Endodermal cell (in vitro differentiated cells): ENCODE data around the gene ROR2. TPM values are rescaled to one million over a fixed set of nuclear protein-coding genes. Genes with fewer than 3 reads are reported as not detected.
A peak's percentile ranks its signal among the peaks of the same experiment; 100 is the strongest.

ENCODE experiments used
- DNase-seq: peaks from one replicate; pipeline ENCODE4 v3.0.0-alpha.2; 2017
- H3K27ac ChIP-seq: 2 replicates; pipeline ENCODE4 v1.5.1; 2013; ENCODE audit warnings: mild to moderate bottlenecking, low read depth, low read length, moderate library complexity
- H3K27me3 ChIP-seq: 2 replicates; pipeline ENCODE4 v1.6.1; 2013; ENCODE audit warnings: mild to moderate bottlenecking, low read length, moderate library complexity; ENCODE audit not compliant: insufficient read depth, control insufficient read depth, poor library complexity, severe bottlenecking
- H3K36me3 ChIP-seq: 2 replicates; pipeline ENCODE4 v1.7.0; 2013; ENCODE audit warnings: mild to moderate bottlenecking, low read length, moderate library complexity; ENCODE audit not compliant: control insufficient read depth, insufficient read depth
- H3K4me1 ChIP-seq: one replicate; pipeline ENCODE4 v1.7.0; 2013; ENCODE audit warnings: low read length; ENCODE audit not compliant: control insufficient read depth, insufficient read depth
- H3K4me3 ChIP-seq: 2 replicates; pipeline ENCODE4 v1.5.1; 2013; ENCODE audit warnings: mild to moderate bottlenecking, low read length, moderate library complexity
- H3K9ac ChIP-seq: 2 replicates; pipeline ENCODE4 v1.6.1; 2013; ENCODE audit warnings: mild to moderate bottlenecking, low read length, moderate library complexity; ENCODE audit not compliant: poor library complexity, severe bottlenecking; ENCODE audit errors: extremely low read depth
- H3K9me3 ChIP-seq: 2 replicates; pipeline ENCODE4 v1.6.1; 2013; ENCODE audit warnings: mild to moderate bottlenecking, low read length, moderate library complexity; ENCODE audit not compliant: control insufficient read depth
- H3K27ac Mint-ChIP-seq: 2 replicates; pipeline ENCODE4 v1.8.0; 2020; ENCODE audit warnings: mixed read lengths
- H3K27me3 Mint-ChIP-seq: 2 replicates; pipeline ENCODE4 v1.8.0; 2021; ENCODE audit warnings: mild to moderate bottlenecking, mixed read lengths; ENCODE audit not compliant: insufficient read depth
- H3K36me3 Mint-ChIP-seq: 2 replicates; pipeline ENCODE4 v1.8.0; 2020; ENCODE audit warnings: low read depth, mixed read lengths
- H3K4me1 Mint-ChIP-seq: 2 replicates; pipeline ENCODE4 v1.8.0; 2020; ENCODE audit warnings: mixed read lengths
- H3K4me3 Mint-ChIP-seq: 2 replicates; pipeline ENCODE4 v1.8.0; 2020; ENCODE audit warnings: mild to moderate bottlenecking, moderate library complexity, mixed read lengths
- H3K9me3 Mint-ChIP-seq: 2 replicates; pipeline ENCODE4 v1.8.0; 2020; ENCODE audit warnings: mild to moderate bottlenecking, mixed read lengths
- CTCF ChIP-seq: fragments of 200-600 bp; sonication (generic); conservative IDR thresholded peaks from 2 replicates; pipeline ENCODE4 v1.5.0; 2021; ENCODE audit warnings: antibody characterized with exemption, mild to moderate bottlenecking
- WGBS, 2 experiments: methylation state at CpG; one replicate each; pipeline versions ENCODE4 v1.1.5 to v1.1.7; 2013; ENCODE audit warnings: missing lambda C conversion rate in 2 of 2, mixed read lengths in 1 of 2; ENCODE audit not compliant: insufficient coverage in 1 of 2, insufficient read length in 1 of 2; 5-methylcytosine and 5-hydroxymethylcytosine counted together
- total RNA-seq, 2 donors: library from RNA; stranded (reverse); fragmentation: NEBNext Ultra II Directional in 1 of 2; extraction: Animal tissue kit (Norgen Biotek cat#: 25700) in 1 of 2; gene quantifications; 2 replicates in 1 of 2; 3 replicates in 1 of 2; pipeline ENCODE4 v1.2.1, GENCODE V29; 2021

The ROR2 gene
- total RNA-seq, 2 donors from 2014 or later, result 104 to 160 TPM

GRCh38 chr9:91946653-91947488 is 3.2 kb downstream of the ROR2 start:
- no peaks in the 10 kb centered on the region for H3K27me3 Mint-ChIP-seq
- WGBS, 2 experiments, result 68 to 83% methylated on average over 3 to 5 of the region's 5 CpGs

GRCh38 chr9:91946196-91946595 is 3.8 kb downstream of the ROR2 start:
- H3K9me3 ChIP-seq, result no peaks in the 10 kb centered on the region
- WGBS, 2 experiments, result 28 to 57% methylated on average over 3 to 5 of the region's 5 CpGs
- peaks cover 8% of the 10 kb centered on the region for H3K4me1 ChIP-seq
- peaks cover 42% of the 10 kb centered on the region for H3K36me3 ChIP-seq
- H3K9me3 Mint-ChIP-seq, result no peaks in the 10 kb centered on the region
- peak overlapping the region; percentile 88 for H3K4me3 Mint-ChIP-seq
- peak overlapping the region; percentile 87 for H3K27ac Mint-ChIP-seq
- TF ChIP-seq CTCF, result no peak
- peak overlapping the region; percentile 87 for H3K9ac ChIP-seq
- no peak overlapping the region for H3K27ac ChIP-seq
- DNase-seq, result no peak
- no peaks in the 10 kb centered on the region for H3K27me3 Mint-ChIP-seq
- peaks cover 68% of the 10 kb centered on the region for H3K4me1 Mint-ChIP-seq
- H3K4me3 ChIP-seq, result peak overlapping the region; percentile 97
- no peaks in the 10 kb centered on the region for H3K27me3 ChIP-seq
- H3K36me3 Mint-ChIP-seq, result peaks cover 25% of the 10 kb centered on the region

More at GRCh38 chr9:91946653-91947488, 3.2 kb downstream of the ROR2 start:
- Histone ChIP-seq H3K9me3 (no peaks in the 10 kb centered on the region), H3K9ac (peak overlapping the region; percentile 87), H3K4me1 (peaks cover 8% of the 10 kb centered on the region), H3K4me3 (peak overlapping the region; percentile 97), H3K27me3 (no peaks in the 10 kb centered on the region), H3K27ac (no peak overlapping the region), H3K36me3 (peaks cover 35% of the 10 kb centered on the region)
- no peak for DNase-seq
- H3K4me3 Mint-ChIP-seq, result peak overlapping the region; percentile 88
- no peak for TF ChIP-seq CTCF
- peak overlapping the region; percentile 84 for H3K27ac Mint-ChIP-seq
- no peaks in the 10 kb centered on the region for H3K9me3 Mint-ChIP-seq
- H3K36me3 Mint-ChIP-seq, result peaks cover 18% of the 10 kb centered on the region
- peaks cover 68% of the 10 kb centered on the region for H3K4me1 Mint-ChIP-seq

GRCh38 chr9:91945277-91946085 is 4.5 kb downstream of the ROR2 start:
- peaks cover 8% of the 10 kb centered on the region for H3K4me1 ChIP-seq
- H3K36me3 ChIP-seq, result peaks cover 43% of the 10 kb centered on the region
- H3K4me3 Mint-ChIP-seq, result peak overlapping the region; percentile 88
- H3K9ac ChIP-seq, result peak overlapping the region; percentile 87
- H3K4me3 ChIP-seq, result peak overlapping the region; percentile 97
- H3K9me3 Mint-ChIP-seq, result no peaks in the 10 kb centered on the region
- H3K36me3 Mint-ChIP-seq, result peaks cover 27% of the 10 kb centered on the region
- no peak for TF ChIP-seq CTCF
- H3K9me3 ChIP-seq, result no peaks in the 10 kb centered on the region
- DNase-seq, result peak; percentile 83
- no peak overlapping the region for H3K27ac ChIP-seq
- WGBS, 2 experiments, result 20 to 49% methylated on average over 2 to 10 of the region's 10 CpGs
- H3K4me1 Mint-ChIP-seq, result peaks cover 62% of the 10 kb centered on the region
- H3K27me3 Mint-ChIP-seq, result no peaks in the 10 kb centered on the region
- no peaks in the 10 kb centered on the region for H3K27me3 ChIP-seq
- peak overlapping the region; percentile 56 for H3K27ac Mint-ChIP-seq
